ENCODE data around the gene MAPKAPK2.
A peak's percentile ranks its signal among the peaks of the same experiment; 100 is the strongest.
"Not testable (repeated sequence)": the region's sequence is repeated elsewhere in the genome, so short reads cannot be mapped to it uniquely, and the experiment has no call there.

The MAPKAPK2 gene

GRCh38 chr1:206636671-206637070 lies 48.0 kb upstream of the MAPKAPK2 start:
- TF ChIP-seq EZH2 (IDR thresholded peaks at IDR 0.05; ENCODE audit: borderline replicate concordance, low read length) (no peak), CTCF (IDR thresholded peaks at IDR 0.05; ENCODE audit: low read length) (no peak)
- Histone ChIP-seq H2AFZ (ENCODE audit: low read length) (no peak overlapping the region), H3K27me3 (ENCODE audit: insufficient read depth, low read length) (no peaks in the 10 kb centered on the region), H4K20me1 (ENCODE audit: insufficient read depth, low read length) (no peaks in the 10 kb centered on the region), H3K4me3 (ENCODE audit: low read depth, low read length, poor library complexity, severe bottlenecking) (peak overlapping the region; percentile 71), H3K9me2 (ENCODE audit: low read depth, low read length) (no peaks in the 10 kb centered on the region), H3K9ac (ENCODE audit: low read length) (no peak overlapping the region), H3K4me1 (ENCODE audit: insufficient read depth, low read length, severe bottlenecking) (peaks cover 34% of the 10 kb centered on the region), H3K4me2 (ENCODE audit: low read length) (peak overlapping the region; percentile 63; the same call in 1 of the 2 replicates), H3K79me2 (ENCODE audit: insufficient read depth, low read length) (no peaks in the 10 kb centered on the region), H3F3A (ENCODE audit: insufficient read depth, low read length) (peaks cover 4% of the 10 kb centered on the region; the same call in 1 of the 2 replicates), H3K27ac (ENCODE audit: low read depth, low read length, poor library complexity, severe bottlenecking) (peak overlapping the region; percentile 27), H3K36me3 (ENCODE audit: insufficient read depth, low read length) (no peaks in the 10 kb centered on the region), H3K9me3 (ENCODE audit: low read length) (no peaks in the 10 kb centered on the region)

DNA sequence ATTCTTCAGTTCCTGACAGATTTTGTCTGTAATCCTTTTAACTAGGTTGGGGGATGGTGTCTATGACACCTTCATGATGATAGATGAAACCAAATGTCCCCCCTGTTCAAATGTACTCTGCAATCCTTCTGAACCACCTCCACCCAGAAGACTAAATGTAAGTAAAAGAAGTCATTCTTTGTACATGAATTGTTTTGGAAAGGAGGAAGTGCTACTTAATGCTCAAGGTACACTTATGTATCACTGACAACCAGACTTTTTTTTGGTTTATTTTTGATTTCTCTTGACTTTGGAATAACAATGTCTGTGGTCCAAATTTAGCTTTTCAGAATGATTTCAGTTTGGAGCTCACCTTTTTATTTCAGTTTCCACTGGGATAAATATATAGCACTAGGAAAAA lies 47.1 kb upstream of the MAPKAPK2 start:
- no peaks in the 10 kb centered on the region for H3K27me3 ChIP-seq (ENCODE audit: insufficient read depth, low read length)
- H3K9me3 ChIP-seq (ENCODE audit: low read length): no peaks in the 10 kb centered on the region
- H3K9me2 ChIP-seq (ENCODE audit: low read depth, low read length): no peaks in the 10 kb centered on the region
- H4K20me1 ChIP-seq (ENCODE audit: insufficient read depth, low read length): no peaks in the 10 kb centered on the region
- H2AFZ ChIP-seq (ENCODE audit: low read length): no peak overlapping the region
- H3K27ac ChIP-seq (ENCODE audit: low read depth, low read length, poor library complexity, severe bottlenecking): peak overlapping the region; percentile 27
- no peak overlapping the region for H3K4me3 ChIP-seq (ENCODE audit: low read depth, low read length, poor library complexity, severe bottlenecking)
- no peaks in the 10 kb centered on the region for H3K79me2 ChIP-seq (ENCODE audit: insufficient read depth, low read length)
- H3F3A ChIP-seq (ENCODE audit: insufficient read depth, low read length): peaks cover 4% of the 10 kb centered on the region; the same call in 1 of the 2 replicates
- peaks cover 34% of the 10 kb centered on the region for H3K4me1 ChIP-seq (ENCODE audit: insufficient read depth, low read length, severe bottlenecking)
- no peak for TF ChIP-seq EZH2 (IDR thresholded peaks at IDR 0.05; ENCODE audit: borderline replicate concordance, low read length)
- TF ChIP-seq CTCF (IDR thresholded peaks at IDR 0.05; ENCODE audit: low read length): no peak
- H3K4me2 ChIP-seq (ENCODE audit: low read length): peak overlapping the region; percentile 11; the same call in 1 of the 2 replicates
- no peaks in the 10 kb centered on the region for H3K36me3 ChIP-seq (ENCODE audit: insufficient read depth, low read length)
- no peak overlapping the region for H3K9ac ChIP-seq (ENCODE audit: low read length)

DNA sequence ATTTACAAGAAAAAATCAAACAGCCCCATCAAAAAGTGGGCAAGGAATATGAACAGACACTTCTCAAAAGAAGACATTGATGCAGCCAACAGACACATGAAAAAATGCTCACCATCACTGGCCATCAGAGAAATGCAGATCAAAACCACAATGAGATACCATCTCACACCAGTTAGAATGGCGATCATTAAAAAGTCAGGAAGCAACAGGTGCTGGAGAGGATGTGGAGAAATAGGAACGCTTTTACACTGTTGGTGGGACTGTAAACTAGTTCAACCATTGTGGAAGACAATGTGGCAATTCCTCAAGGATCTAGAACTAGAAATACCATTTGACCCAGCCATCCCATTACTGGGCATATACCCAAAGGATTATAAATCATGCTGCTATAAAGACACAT lies 42.6 kb upstream of the MAPKAPK2 start:
- H3K9ac ChIP-seq (ENCODE audit: low read length); H3K27me3 ChIP-seq (ENCODE audit: insufficient read depth, low read length); H3K9me2 ChIP-seq (ENCODE audit: low read depth, low read length); H3K27ac ChIP-seq (ENCODE audit: low read depth, low read length, poor library complexity, severe bottlenecking); H4K20me1 ChIP-seq (ENCODE audit: insufficient read depth, low read length); H3K79me2 ChIP-seq (ENCODE audit: insufficient read depth, low read length); H3K9me3 ChIP-seq (ENCODE audit: low read length); H2AFZ ChIP-seq (ENCODE audit: low read length); H3K36me3 ChIP-seq (ENCODE audit: insufficient read depth, low read length); H3K4me2 ChIP-seq (ENCODE audit: low read length); H3F3A ChIP-seq (ENCODE audit: insufficient read depth, low read length); H3K4me3 ChIP-seq (ENCODE audit: low read depth, low read length, poor library complexity, severe bottlenecking); H3K4me1 ChIP-seq (ENCODE audit: insufficient read depth, low read length, severe bottlenecking): not testable (repeated sequence)

DNA sequence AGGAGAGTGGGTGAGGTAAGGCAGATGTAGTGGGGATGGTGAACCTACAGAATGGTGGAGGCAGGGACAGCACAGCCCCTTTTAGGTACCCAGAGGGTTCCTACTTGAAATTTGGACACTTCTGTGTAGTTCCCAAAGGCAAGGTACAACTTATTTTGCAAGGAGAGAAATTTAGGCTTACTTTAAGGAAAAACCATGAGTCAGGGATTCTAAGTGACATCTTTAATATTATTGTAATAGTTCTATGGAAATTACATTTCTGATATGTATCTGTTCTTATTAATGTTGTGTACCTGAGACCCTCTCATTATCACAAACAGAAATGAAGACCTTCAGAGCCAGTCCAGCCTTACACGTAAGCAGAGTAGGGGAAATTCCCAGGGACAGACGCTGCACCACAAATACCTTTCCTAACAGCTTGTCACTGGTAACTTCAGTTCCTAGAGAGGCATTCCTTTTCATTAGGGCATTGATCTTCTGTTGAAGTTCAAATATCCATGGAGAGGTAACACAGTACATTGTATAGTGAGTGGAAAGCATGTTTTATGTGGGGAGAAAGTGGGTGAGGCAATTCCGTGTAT lies 41.5 kb upstream of the MAPKAPK2 start:
- H3K4me2 ChIP-seq (ENCODE audit: low read length): no peak overlapping the region
- H3K27me3 ChIP-seq (ENCODE audit: insufficient read depth, low read length): no peaks in the 10 kb centered on the region
- H3K4me1 ChIP-seq (ENCODE audit: insufficient read depth, low read length, severe bottlenecking): no peaks in the 10 kb centered on the region
- TF ChIP-seq CTCF (IDR thresholded peaks at IDR 0.05; ENCODE audit: low read length): no peak
- TF ChIP-seq EZH2 (IDR thresholded peaks at IDR 0.05; ENCODE audit: borderline replicate concordance, low read length): no peak
- no peaks in the 10 kb centered on the region for H4K20me1 ChIP-seq (ENCODE audit: insufficient read depth, low read length)
- H3F3A ChIP-seq (ENCODE audit: insufficient read depth, low read length): no peaks in the 10 kb centered on the region
- H3K36me3 ChIP-seq (ENCODE audit: insufficient read depth, low read length): 0 out of 2 replicates have a peak, but pooled peaks cover 7% of the 10 kb centered on the region
- H3K27ac ChIP-seq (ENCODE audit: low read depth, low read length, poor library complexity, severe bottlenecking): no peak overlapping the region
- H3K9ac ChIP-seq (ENCODE audit: low read length): no peak overlapping the region
- H3K9me2 ChIP-seq (ENCODE audit: low read depth, low read length): no peaks in the 10 kb centered on the region
- no peaks in the 10 kb centered on the region for H3K79me2 ChIP-seq (ENCODE audit: insufficient read depth, low read length)
- H2AFZ ChIP-seq (ENCODE audit: low read length): no peak overlapping the region
- no peak overlapping the region for H3K4me3 ChIP-seq (ENCODE audit: low read depth, low read length, poor library complexity, severe bottlenecking)
- H3K9me3 ChIP-seq (ENCODE audit: low read length): no peaks in the 10 kb centered on the region

Measured in OCI-LY1 (cell line).